ENCODE results near the gene CDC42EP3. TPM values are rescaled to one million over a fixed set of nuclear protein-coding genes. Genes with fewer than 3 reads are reported as not detected.

CDC42EP3 gene
- total RNA-seq, 6 experiments from 2014 or later, result 159 to 248 (median 201) TPM

DNA sequence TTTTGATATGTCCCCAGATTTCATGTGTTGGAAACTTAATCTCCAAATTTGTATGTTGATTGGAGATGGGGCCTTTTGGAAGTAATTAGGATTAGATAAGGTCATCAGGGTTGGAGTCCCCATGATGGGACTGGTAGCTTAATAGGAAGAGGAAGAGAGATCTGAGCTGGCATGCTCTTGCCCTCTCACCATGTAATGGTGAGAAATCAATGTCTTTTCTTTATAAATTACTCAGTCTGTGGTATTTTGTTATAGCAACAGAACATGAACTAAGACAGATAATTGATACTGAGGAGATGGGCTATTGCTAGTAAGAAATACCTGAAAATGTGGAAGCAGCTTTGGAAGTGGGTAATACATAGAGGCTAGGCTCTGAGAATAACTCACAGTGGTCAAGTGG, 48.0 kb downstream of the CDC42EP3 start:
- H3K4me3 Mint-ChIP-seq, result no peak overlapping the region
- peaks cover 66% of the 10 kb centered on the region for H3K4me1 Mint-ChIP-seq (ENCODE audit: low read depth)
- H3K9me3 Mint-ChIP-seq, result no peaks in the 10 kb centered on the region
- no peaks in the 10 kb centered on the region; the same call in 1 of the 2 replicates for H3K36me3 Mint-ChIP-seq (ENCODE audit: low read depth)
- H3K27me3 Mint-ChIP-seq (ENCODE audit: insufficient read depth), result peaks cover 2% of the 10 kb centered on the region
- H3K27ac Mint-ChIP-seq, result peak overlapping the region; percentile 86; the same call in 1 of the 2 replicates
- TF ChIP-seq, protein P1, sequence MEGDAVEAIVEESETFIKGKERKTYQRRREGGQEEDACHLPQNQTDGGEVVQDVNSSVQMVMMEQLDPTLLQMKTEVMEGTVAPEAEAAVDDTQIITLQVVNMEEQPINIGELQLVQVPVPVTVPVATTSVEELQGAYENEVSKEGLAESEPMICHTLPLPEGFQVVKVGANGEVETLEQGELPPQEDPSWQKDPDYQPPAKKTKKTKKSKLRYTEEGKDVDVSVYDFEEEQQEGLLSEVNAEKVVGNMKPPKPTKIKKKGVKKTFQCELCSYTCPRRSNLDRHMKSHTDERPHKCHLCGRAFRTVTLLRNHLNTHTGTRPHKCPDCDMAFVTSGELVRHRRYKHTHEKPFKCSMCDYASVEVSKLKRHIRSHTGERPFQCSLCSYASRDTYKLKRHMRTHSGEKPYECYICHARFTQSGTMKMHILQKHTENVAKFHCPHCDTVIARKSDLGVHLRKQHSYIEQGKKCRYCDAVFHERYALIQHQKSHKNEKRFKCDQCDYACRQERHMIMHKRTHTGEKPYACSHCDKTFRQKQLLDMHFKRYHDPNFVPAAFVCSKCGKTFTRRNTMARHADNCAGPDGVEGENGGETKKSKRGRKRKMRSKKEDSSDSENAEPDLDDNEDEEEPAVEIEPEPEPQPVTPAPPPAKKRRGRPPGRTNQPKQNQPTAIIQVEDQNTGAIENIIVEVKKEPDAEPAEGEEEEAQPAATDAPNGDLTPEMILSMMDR (IDR thresholded peaks at IDR 0.05), result no peak
- DNase-seq, result no peak

- peaks cover 58% of the 10 kb centered on the region for H3K4me1 Mint-ChIP-seq (ENCODE audit: low read depth)
- H3K9me3 Mint-ChIP-seq, result no peaks in the 10 kb centered on the region
- H3K36me3 Mint-ChIP-seq (ENCODE audit: low read depth), result no peaks in the 10 kb centered on the region; the same call in 1 of the 2 replicates
- no peak overlapping the region for H3K27ac Mint-ChIP-seq
- DNase-seq, result no peak
- H3K4me3 Mint-ChIP-seq, result no peak overlapping the region
- TF ChIP-seq, protein P1 (IDR thresholded peaks at IDR 0.05), result no peak
- H3K27me3 Mint-ChIP-seq (ENCODE audit: insufficient read depth), result peaks cover 2% of the 10 kb centered on the region
Observed at GRCh38 chr2:37622450-37623100, 48.9 kb downstream of the CDC42EP3 start.

- no peak for DNase-seq
- Mint-ChIP-seq H3K36me3 (ENCODE audit: low read depth) (no peaks in the 10 kb centered on the region; the same call in 1 of the 2 replicates), H3K9me3 (no peaks in the 10 kb centered on the region), H3K4me3 (no peak overlapping the region), H3K27me3 (ENCODE audit: insufficient read depth) (peaks cover 2% of the 10 kb centered on the region; the same call in 1 of the 2 replicates), H3K27ac (no peak overlapping the region), H3K4me1 (ENCODE audit: low read depth) (peaks cover 55% of the 10 kb centered on the region)
- TF ChIP-seq, protein P1 (IDR thresholded peaks at IDR 0.05), result no peak
Observed at GRCh38 chr2:37621199-37621598, 50.2 kb downstream of the CDC42EP3 start.

- Mint-ChIP-seq H3K9me3 (no peaks in the 10 kb centered on the region), H3K27me3 (ENCODE audit: insufficient read depth) (peaks cover 2% of the 10 kb centered on the region; the same call in 1 of the 2 replicates), H3K27ac (no peak overlapping the region)
Observed at GRCh38 chr2:37619959-37620300, 51.5 kb downstream of the CDC42EP3 start.

DNA sequence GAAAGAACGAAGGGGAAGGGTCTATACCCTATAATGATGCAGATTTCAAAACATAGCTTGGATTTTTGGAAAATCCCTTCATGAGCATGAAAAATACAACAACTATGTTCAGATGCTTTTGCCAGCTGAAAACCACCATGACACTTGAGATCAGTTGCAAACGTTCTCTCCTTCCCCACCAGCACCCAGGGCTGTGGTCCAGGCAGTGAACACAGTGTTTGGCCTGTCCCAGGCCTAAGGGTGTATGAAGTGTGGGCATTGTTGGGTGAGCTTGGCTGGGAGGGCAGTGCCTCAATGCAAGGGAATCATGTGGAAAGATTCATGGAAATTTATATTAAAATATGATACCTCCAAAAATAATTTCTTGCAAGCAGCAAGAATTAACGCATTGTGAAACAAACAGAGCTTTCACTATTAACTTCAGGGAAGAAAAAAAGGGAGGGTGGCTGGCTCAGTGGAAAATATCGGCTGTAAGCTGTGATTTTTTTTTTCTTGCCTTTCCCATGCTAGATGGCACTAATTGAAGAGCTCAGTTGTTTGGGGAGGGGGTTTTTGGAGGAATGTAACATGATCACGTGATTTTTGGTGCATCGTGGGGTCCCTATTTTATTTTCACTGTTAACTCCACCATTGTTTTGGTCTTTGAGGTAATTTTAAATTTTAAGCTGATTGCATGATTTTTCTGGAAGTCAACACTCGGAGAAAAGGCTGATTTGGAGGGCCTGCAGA, 52.0 kb downstream of the CDC42EP3 start:
- no peak overlapping the region for H3K27ac Mint-ChIP-seq
- no peaks in the 10 kb centered on the region; the same call in 1 of the 2 replicates for H3K36me3 Mint-ChIP-seq (ENCODE audit: low read depth)
- DNase-seq, result no peak
- H3K4me3 Mint-ChIP-seq, result no peak overlapping the region
- H3K27me3 Mint-ChIP-seq (ENCODE audit: insufficient read depth), result no peaks in the 10 kb centered on the region
- H3K4me1 Mint-ChIP-seq (ENCODE audit: low read depth), result peaks cover 50% of the 10 kb centered on the region
- H3K9me3 Mint-ChIP-seq, result no peaks in the 10 kb centered on the region
- TF ChIP-seq, protein P1 (IDR thresholded peaks at IDR 0.05), result no peak

More at GRCh38 chr2:37619959-37620300, 51.5 kb downstream of the CDC42EP3 start:
- H3K36me3 Mint-ChIP-seq (ENCODE audit: low read depth), result no peaks in the 10 kb centered on the region; the same call in 1 of the 2 replicates
- TF ChIP-seq, protein P1 (IDR thresholded peaks at IDR 0.05), result no peak
- no peak overlapping the region for H3K4me3 Mint-ChIP-seq
- peaks cover 50% of the 10 kb centered on the region for H3K4me1 Mint-ChIP-seq (ENCODE audit: low read depth)
- DNase-seq, result no peak

Data from HFFc6 (cell line).